IPS-18a (cell line): ENCODE data around the gene UNC5C.

Experiments used
- H3K27ac ChIP-seq: one replicate; pipeline ENCODE4 v1.5.1; 2013; ENCODE audit warnings: low read length
- H3K27me3 ChIP-seq: one replicate; pipeline ENCODE4 v1.6.1; 2013; ENCODE audit warnings: mild to moderate bottlenecking, low read length; ENCODE audit not compliant: control insufficient read depth, insufficient read depth
- H3K36me3 ChIP-seq: one replicate; pipeline ENCODE4 v1.6.1; 2013; ENCODE audit warnings: low read depth, low read length; ENCODE audit not compliant: control insufficient read depth
- H3K4me1 ChIP-seq: one replicate; pipeline ENCODE4 v1.6.1; 2013; ENCODE audit warnings: low read depth, low read length; ENCODE audit not compliant: control insufficient read depth
- H3K4me3 ChIP-seq: one replicate; pipeline ENCODE4 v1.5.1; 2013; ENCODE audit warnings: low read length
- H3K9ac ChIP-seq: one replicate; pipeline ENCODE4 v1.6.1; 2013; ENCODE audit warnings: mild to moderate bottlenecking, low read length, moderate library complexity
- H3K9me3 ChIP-seq: one replicate; pipeline ENCODE4 v1.6.1; 2013; ENCODE audit warnings: low read depth, low read length; ENCODE audit not compliant: control insufficient read depth

The UNC5C gene

DNA sequence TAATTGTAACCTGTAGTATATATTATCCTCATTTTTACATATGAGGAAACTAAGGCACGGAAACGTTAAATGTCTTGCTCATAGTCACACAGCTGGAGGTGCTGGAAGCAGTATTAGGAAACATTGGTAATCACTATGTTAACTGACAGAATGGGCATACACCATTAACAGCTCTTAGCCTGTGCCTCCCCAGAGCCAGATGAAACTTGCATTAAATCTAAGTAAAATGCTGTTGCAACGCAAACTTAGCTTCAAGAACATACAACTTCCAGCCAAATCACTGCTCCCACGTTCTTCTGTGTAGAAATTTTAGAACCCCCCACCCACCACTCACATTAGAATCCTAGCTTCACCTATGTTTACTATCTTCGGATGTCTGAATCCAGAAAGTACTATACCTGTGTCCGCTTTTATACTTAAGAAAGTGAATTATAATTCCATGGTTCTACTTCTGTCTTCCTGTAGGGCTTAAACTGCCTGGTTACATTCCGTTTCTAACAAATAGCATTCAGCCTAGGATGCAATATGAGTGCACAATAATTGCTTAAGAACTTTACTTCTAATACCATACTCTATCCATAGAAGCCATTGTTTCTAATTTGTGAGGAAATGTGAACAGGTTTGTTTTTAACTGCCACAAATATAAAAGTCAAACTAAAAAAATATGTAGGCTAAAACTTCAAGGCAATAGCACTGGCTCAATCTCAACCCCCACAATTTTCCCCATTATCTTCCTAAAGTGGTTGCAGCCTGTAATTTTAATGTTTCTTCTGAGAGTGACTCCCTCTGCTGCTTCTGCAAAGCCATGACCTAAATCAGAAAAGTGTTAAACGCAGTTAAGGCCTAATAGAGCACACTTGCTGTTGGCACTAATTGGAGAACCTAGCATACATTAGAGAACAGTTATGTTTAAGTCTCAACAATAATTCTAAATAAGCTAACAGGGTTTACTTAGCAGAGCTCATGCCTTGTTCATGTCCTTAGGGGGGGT, 4.4 kb downstream of the UNC5C start:
- H3K9ac ChIP-seq = no peak overlapping the region
- no peak overlapping the region for H3K4me3 ChIP-seq
- H3K27ac ChIP-seq = no peak overlapping the region
- H3K9me3 ChIP-seq = no peaks in the 10 kb centered on the region
- peaks cover 10% of the 10 kb centered on the region for H3K4me1 ChIP-seq
- peaks cover 45% of the 10 kb centered on the region for H3K27me3 ChIP-seq
- H3K36me3 ChIP-seq = no peaks in the 10 kb centered on the region

DNA sequence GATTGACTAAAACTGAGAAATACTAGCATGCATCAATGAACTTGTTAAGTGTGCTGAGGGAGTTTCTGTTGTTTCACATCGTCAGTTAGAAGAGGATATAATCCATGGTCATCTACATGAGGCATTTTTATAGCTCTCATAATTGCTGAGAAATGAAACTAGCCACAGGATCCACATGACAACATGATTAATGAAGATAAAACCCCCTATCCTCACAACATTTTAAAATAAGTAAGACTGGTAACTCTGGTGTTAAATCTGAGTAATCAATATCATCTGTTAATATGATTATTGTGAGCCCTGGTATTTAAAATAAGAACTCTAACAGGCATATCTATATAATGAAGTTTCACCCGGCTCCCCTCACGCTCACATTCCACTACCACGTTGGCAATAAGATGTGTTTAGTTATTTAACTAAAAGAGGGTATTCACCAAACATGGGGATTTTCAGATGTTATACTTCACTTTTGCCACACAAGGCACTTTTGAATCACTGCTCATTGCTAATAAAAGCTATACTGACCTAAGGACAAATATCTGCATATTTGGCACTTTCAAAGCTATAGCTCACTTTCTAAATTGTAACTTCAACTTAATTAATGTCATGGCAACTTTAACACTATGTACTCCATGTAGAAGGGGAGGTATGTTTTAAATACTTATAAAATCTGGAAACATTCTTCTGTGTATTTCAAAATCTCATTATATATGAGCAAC, 6.7 kb downstream of the UNC5C start:
- no peak overlapping the region for H3K4me3 ChIP-seq
- no peak overlapping the region for H3K9ac ChIP-seq
- no peak overlapping the region for H3K27ac ChIP-seq
- no peaks in the 10 kb centered on the region for H3K36me3 ChIP-seq
- peaks cover 10% of the 10 kb centered on the region for H3K4me1 ChIP-seq
- H3K9me3 ChIP-seq = no peaks in the 10 kb centered on the region
- peaks cover 23% of the 10 kb centered on the region for H3K27me3 ChIP-seq

DNA sequence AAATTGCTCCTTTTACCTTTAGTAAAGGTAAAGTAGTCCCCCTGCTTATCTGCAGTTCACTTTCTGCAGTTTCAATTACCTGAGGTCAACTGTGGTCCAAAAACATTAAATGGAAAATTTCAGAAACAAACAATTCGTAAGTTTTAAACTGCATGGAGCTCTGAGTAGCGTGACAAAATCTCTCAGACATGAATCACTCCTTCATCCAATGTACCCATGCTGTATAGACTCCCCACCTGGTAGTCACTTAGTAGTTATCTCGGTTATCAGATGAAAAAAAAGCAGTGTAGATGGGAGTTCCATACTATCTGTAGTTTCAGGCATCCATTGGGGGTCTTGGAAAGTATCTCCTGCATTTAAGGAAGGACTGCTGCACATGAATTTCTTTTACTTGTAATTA, 7.7 kb downstream of the UNC5C start:
- no peak overlapping the region for H3K4me3 ChIP-seq
- peaks cover under 1% of the 10 kb centered on the region for H3K4me1 ChIP-seq
- H3K36me3 ChIP-seq = no peaks in the 10 kb centered on the region
- no peaks in the 10 kb centered on the region for H3K9me3 ChIP-seq
- H3K27ac ChIP-seq = no peak overlapping the region
- peaks cover 14% of the 10 kb centered on the region for H3K27me3 ChIP-seq
- no peak overlapping the region for H3K9ac ChIP-seq

DNA sequence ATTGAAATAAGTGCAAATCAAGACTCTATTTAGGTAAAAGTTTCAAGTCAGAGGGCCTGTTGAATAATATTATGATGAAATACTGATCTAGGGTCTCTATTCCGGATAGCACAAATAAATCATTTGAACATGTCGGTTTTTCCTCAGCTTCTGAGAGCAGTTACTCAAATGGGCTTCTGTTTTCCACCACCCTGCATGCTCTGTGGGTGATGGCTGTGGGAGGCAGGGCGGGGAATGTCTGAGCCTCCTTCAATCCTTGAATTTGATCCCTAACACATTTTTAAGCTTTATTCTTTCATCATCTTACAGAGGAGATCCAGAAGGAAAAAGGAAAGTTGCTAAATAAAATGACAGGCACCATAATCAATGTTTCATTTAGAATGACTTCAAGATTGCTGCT, 8.5 kb downstream of the UNC5C start:
- Histone ChIP-seq H3K27ac (no peak overlapping the region), H3K4me1 (no peaks in the 10 kb centered on the region), H3K27me3 (peaks cover 5% of the 10 kb centered on the region), H3K36me3 (no peaks in the 10 kb centered on the region), H3K9me3 (no peaks in the 10 kb centered on the region), H3K4me3 (no peak overlapping the region), H3K9ac (no peak overlapping the region)

DNA sequence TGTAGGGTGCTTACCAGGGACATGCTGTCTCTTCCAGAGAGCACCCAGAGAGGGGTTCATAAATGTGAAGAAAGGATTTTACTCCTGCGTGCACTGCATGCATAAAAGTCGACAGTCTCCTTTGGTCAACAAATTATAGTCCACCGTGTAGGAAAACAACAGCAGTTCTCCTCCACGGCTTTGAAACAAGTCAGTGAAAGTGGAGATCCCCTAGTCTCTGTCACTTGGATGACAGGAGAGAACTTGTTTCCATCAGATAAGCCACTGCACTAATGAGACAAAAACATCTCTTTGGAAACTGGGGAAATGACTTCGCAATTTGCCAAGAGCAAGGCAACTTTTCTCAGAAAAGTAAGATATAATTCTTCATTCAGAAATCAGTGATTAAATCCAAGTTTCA, 9.7 kb downstream of the UNC5C start:
- Histone ChIP-seq H3K9ac (no peak overlapping the region), H3K36me3 (no peaks in the 10 kb centered on the region), H3K27me3 (no peaks in the 10 kb centered on the region), H3K4me3 (no peak overlapping the region), H3K9me3 (no peaks in the 10 kb centered on the region), H3K27ac (no peak overlapping the region), H3K4me1 (no peaks in the 10 kb centered on the region)

DNA sequence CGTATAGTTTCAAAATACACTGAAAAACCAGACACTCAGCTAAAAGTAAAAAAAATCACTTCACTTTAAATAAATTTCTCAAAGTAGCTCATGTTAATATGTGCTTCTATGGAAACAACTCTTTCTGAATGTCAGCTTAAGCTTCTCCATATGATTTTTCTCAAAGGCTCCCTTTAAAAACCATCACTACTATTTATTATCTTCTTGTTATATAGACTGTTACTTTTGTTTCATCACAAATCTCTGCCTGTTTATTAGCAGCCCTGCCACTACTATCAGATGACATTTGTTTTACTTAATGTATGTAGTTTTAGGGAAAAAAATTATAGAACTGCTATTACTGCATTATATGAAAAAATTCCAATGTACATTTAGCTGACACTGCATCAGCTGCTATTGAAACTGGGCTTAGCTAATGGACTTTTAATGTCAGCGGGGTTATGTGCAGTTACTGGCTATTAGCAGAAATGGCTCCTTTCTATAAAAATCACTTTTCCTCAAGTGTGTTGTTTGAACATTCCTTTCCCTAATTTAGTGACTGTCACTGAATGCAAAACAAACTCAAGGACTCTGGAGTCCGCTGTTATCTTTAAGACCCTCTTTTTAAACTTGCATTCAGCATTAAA, 10.8 kb downstream of the UNC5C start:
- H3K27ac ChIP-seq = no peak overlapping the region
- no peak overlapping the region for H3K4me3 ChIP-seq
- no peaks in the 10 kb centered on the region for H3K9me3 ChIP-seq
- H3K4me1 ChIP-seq = no peaks in the 10 kb centered on the region
- H3K27me3 ChIP-seq = no peaks in the 10 kb centered on the region
- H3K36me3 ChIP-seq = no peaks in the 10 kb centered on the region
- H3K9ac ChIP-seq = no peak overlapping the region

DNA sequence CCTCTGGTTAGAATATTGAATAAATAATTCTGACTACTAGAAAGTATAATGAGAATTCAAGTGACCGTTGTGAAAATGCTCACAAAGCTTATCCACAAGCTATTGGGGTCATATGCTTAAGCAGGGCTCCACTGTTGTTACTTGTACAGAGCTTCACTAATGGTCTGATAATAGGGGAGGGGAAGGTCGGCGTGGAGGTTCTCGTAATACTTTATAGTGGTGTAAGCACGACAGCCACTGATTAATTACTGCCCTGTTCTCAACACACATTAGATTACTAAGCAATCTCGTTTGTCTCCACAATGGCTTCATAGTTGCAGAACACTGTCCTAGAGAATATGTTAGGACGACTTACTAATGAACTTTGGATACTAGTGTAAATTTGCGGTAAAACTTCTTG, 11.6 kb downstream of the UNC5C start:
- Histone ChIP-seq H3K4me1 (no peaks in the 10 kb centered on the region), H3K36me3 (no peaks in the 10 kb centered on the region), H3K27ac (no peak overlapping the region)

DNA sequence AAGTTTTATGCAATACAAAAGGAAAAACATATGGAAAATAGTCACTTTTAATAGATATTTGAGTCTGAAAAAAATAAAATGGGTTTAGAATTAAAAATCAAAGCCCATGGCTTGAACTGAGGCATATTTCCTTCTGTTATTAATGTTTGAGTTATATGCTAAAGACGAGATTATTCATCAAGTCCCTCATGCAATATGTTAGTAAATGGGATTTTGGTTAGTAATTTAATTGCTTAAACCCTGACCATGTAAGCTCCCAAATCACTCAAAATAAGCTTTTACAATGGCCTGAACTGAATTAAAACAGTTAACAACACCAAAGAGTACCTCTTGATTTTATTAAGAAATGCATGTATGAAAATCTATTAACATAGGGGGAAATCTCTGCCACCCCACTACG, 12.1 kb downstream of the UNC5C start:
- Histone ChIP-seq H3K27ac (no peak overlapping the region), H3K9me3 (no peaks in the 10 kb centered on the region), H3K36me3 (no peaks in the 10 kb centered on the region), H3K4me3 (no peak overlapping the region), H3K27me3 (no peaks in the 10 kb centered on the region), H3K4me1 (no peaks in the 10 kb centered on the region), H3K9ac (no peak overlapping the region)

More for the DNA sequence above, 11.6 kb downstream of the UNC5C start:
- Histone ChIP-seq H3K27me3 (no peaks in the 10 kb centered on the region), H3K9ac (no peak overlapping the region), H3K9me3 (no peaks in the 10 kb centered on the region), H3K4me3 (no peak overlapping the region)

DNA sequence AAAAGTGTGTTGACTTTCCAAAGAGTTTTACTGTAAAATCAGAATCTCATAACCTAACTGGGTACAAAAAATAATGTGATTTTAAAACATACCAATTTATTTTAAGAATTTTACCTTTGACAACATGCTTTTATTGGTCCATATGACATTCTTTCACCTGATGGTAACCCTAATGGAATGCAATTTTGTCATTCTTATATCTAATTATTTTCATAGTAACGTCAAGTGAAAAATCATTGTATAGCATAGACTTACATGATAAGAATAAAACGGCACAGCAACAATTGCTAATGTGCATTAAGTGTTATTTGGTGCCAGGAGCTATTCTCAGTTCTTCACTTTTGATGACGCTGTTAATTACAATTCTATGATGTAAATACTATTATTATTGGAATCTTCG, 13.6 kb downstream of the UNC5C start:
- Histone ChIP-seq H3K9me3 (no peaks in the 10 kb centered on the region), H3K27ac (no peak overlapping the region), H3K4me3 (no peak overlapping the region), H3K27me3 (no peaks in the 10 kb centered on the region), H3K9ac (no peak overlapping the region), H3K4me1 (no peaks in the 10 kb centered on the region), H3K36me3 (no peaks in the 10 kb centered on the region)

DNA sequence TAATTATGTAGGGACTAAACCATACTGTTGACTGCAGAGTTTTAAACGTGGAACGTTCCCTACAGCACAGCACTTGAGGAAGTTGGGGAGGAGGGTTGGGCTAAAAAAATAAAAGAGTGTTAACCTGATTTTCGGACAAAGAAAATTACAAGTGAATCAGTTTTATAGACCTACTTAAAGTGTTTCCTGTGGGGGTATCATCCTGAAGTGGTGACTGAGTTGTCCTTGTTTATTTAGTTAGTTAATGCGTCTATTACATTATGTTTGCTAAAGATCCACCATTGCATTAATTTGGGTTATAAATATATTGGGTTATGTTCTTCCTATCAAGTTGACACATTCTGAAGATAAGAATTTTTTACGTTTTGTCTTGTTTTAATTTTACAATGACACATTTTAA, 14.7 kb downstream of the UNC5C start:
- H3K4me1 ChIP-seq = no peaks in the 10 kb centered on the region
- H3K27me3 ChIP-seq = no peaks in the 10 kb centered on the region
- no peaks in the 10 kb centered on the region for H3K9me3 ChIP-seq
- H3K4me3 ChIP-seq = no peak overlapping the region
- no peak overlapping the region for H3K27ac ChIP-seq
- H3K9ac ChIP-seq = no peak overlapping the region
- no peaks in the 10 kb centered on the region for H3K36me3 ChIP-seq

DNA sequence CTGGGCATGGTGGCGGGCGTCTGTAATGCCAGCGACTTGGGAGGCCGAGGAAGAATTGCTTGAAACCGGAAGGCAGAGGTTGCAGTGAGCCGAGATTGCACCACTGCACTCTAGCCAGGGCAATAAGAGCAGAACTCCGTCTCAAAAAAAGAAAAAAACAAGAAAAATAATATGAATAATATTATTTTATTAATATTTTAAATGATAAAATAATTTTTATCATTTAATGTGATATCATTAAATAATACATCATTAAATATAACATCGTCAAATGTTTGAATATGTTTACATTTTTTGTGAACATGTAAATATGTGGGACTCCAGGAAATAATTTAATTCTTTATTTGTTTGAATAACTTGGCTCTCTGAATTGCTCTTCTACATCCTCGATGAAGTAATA, 15.5 kb downstream of the UNC5C start:
- Histone ChIP-seq H3K36me3 (no peaks in the 10 kb centered on the region), H3K4me1 (no peaks in the 10 kb centered on the region), H3K27ac (no peak overlapping the region), H3K9me3 (no peaks in the 10 kb centered on the region), H3K4me3 (no peak overlapping the region), H3K27me3 (no peaks in the 10 kb centered on the region), H3K9ac (no peak overlapping the region)
